GM19395 (cell line): ENCODE data around the gene JRKL.
A peak's percentile ranks its signal among the peaks of the same experiment; 100 is the strongest.

Experiments
- ATAC-seq: cut with Tn5 transposase; IDR thresholded peaks from one replicate; pipeline ENCODE4 v1.9.1; 2021; ENCODE audit warnings: mild to moderate bottlenecking, moderate library complexity; ENCODE audit not compliant: unreplicated experiment

JRKL gene

DNA sequence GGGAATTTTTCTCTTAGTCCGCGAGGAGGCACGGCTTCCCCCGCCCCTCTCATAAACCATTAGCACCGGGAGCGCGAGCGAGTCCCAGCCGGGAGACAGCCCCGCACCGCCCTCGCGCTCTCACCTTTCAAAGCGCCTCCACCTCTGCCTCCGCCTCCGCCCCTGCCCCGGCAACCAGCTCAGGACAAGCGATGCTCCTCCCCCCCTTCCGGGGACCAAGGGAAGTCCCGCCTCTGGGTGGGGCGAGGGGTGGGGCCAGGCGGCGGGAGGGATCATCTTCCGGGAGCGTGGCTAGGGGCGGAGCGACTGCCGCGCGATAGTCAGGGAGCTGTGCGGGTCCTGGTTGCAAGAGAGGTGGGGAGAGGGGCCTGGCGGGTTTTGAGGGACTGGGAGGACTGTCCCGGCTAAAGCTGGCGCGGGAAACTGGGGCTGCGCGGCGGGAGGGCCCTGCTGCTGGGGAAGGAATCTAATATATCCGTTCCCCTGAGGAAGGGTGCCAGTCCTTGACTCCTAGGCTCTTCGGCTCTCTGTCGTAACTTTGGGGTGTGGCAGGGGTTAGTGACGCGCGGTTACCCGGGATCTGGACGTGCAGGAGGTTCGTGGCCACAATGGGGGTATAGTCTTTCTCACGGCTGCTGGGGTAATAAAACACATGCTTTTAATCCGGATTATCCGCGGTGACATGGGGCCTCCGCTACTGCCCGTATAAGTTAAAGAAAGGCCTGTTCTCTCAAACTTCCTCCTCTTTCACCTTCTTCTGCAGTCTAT is at the start of gene JRKL, which contains the start of gene CCDC82:
JRKL (plus strand) TSS at position 294 of the 768 bp plus-strand sequence. CDS start 637 bp downstream, outside the sequence.
CCDC82 (minus strand) TSS at position 193 of the 768 bp plus-strand sequence. CDS start 5,165 bp downstream, outside the sequence.
- peak; percentile 92 for ATAC-seq

DNA sequence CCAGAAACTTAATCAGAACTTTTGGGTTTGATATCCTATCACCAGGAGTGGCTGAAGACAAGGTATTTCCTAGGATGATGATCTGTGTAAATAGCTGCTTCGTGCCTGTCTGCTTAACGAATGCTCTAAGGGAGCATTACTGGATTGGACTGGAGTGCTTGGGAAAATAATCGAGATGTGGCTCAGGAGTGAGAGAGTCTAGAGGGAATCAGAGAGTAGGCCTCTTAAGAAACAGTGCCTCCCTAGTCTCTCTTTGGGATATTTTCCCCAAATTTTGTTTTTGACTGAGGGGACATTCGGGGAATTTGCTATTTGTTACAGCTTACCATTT is 49.3 kb upstream of the JRKL start:
- ATAC-seq = no peak

DNA sequence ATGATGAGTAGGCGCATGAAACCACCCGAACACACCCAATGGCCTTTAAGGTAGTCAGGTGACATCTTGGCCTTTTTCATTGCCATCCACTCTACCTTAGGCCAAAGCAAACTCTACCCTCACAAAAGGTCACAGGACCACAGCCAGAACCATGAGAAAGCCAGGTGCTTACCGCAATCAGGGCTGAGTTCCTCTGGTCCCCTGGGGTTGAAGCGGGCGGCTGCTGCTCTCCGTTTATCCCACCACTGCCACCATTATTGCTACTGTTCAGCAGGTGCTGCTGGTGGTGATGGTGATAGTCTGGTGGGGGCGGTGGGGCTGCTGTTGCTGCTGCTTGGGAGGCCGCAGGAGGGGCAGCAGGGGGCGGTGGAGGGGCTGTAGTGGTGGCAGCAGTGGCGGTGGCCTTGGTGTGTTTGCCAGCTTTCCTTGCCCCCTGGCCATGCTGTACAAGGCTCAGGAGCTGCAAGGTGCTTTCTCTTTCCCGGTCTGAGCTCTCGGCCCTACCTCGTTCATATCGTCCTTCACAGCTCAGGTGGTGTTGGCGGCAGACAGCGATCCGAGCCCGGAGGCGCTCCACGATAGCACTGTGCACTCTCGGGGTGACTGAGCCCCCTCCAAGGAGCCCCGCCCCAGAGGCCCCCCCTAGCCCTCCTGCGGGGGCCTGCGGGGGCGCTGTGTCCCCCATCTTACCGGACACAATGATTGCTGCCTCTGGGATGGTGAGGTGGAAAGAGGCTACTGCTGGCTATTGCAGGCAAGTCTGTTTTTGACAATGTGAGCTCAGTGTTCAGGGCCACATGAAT is 48.4 kb upstream of the JRKL start:
- ATAC-seq = peak; percentile 34

GRCh38 chr11:96342014-96342960 is 47.5 kb upstream of the JRKL start:
- no peak for ATAC-seq

DNA sequence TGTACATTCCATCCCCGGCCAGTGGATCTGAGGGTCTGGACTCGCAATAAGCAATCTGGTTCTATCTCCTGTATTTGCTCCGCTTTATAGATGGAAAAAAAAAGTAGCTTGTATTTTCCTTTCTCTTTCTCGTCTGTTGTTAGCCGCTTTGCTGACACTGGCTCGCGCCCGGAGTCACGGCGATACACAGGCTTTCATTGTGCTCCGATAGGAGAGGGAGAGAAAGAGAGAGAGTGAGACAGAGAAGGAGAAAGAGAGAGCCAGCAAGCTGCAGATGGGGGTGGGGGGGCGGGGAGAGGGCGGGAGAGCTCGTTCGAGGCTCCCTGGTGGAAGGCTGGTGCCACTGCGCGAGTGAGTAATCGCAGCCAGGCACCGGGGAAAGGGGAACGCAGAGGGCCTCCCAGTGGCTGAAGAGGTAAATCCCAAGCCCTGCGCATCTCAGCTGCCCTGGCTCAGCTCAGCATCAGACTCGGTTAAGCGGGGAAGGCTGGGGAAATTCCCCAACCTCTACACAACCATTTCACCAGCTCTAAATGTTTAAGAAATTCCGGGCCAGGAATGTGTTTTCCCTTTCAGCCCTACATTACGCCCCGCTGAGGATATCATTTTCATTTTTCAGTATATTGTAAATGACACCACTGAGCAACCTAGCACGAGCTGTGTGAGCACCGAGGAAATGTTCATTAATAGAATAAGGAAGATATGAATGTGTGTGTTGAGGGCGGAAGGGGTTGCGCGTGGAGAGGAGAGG is 46.7 kb upstream of the JRKL start, which contains the start of gene MAML2:
MAML2 (minus strand) TSS at position 235 of the 751 bp plus-strand sequence. CDS start 1,300 bp downstream, outside the sequence.
- ATAC-seq = peak; percentile 74

DNA sequence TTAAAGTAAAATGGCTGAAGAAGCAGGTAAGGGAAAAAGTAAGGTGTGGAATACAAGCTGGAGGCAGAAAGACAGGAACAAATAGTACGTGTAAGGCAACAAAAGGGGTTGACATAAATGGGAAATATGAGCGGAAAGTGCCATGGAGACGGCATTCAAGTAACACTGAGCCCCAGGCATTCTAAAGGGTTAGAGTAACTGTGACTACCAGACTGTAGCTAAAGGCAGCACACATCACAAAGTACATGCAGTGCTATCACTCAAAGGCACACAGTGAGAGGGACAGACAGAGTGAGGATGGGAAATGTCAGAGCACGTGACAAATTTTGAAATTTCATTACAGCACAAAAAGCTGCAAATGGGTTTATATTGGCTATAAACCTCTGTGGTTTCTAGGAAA is 33.0 kb upstream of the JRKL start:
- ATAC-seq = no peak

GRCh38 chr11:96357794-96358193 is 32.0 kb upstream of the JRKL start:
- ATAC-seq = peak; percentile 63

GRCh38 chr11:96358321-96358720 is 31.5 kb upstream of the JRKL start:
- peak; percentile 36 for ATAC-seq

DNA sequence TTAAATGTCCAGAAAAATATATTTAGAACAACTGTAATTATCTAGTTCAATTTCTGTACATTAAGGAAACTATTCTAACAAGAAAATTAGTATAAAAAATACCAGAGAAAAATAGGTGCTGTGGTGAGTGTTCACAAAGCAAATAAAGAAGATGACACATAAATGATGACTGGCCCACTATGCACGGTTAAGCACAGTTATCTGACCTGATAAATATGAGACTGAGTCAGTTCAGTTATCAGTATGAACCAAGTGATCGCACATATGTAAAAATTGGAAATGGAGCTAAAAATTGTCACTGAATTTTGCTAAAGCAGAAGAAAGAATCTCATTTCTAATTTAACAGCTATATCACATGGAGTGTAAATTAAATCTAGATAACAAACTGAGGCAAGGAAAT is 28.0 kb upstream of the JRKL start:
- no peak for ATAC-seq

DNA sequence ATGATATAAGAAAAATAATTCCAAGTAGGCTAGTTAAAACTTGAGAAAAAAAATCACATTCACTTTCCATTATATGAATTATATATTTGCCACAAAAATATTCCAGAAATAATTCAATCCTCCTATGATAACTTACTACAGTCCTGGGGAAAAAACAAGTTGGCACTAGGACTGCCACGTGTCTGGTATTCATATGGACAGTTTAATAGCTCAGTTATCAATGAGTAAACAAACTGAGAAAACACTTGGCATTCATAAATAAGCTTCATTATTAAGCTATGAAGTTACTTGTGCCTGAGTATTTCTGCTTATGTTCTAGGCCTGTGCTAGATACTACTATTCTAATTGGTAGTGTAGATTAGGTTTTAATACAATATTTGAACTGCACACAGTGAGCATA is 24.3 kb upstream of the JRKL start:
- no peak for ATAC-seq

DNA sequence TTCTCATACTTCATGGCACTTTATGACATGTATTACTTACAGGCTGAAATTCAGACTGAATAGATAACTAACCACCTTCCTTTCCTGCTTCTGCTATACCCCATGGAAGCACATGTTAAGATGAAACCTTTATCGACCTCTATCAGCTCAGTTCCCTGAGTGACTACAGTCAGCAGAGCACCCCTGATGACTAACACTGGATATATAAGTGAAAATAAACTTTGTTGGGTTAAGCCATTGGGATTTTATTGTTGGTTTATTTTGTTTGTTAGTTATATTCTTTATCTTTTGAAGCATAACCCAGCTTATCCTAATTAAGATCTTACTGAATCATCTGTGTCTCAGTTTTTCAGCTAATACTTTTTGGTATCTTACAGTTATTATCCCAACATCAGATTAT is 23.8 kb upstream of the JRKL start:
- ATAC-seq = no peak

GRCh38 chr11:96367342-96367741 is 22.5 kb upstream of the JRKL start:
- ATAC-seq = no peak

GRCh38 chr11:96373826-96374225 is 16.0 kb upstream of the JRKL start:
- ATAC-seq = no peak

- no peak for ATAC-seq
Observed at GRCh38 chr11:96376796-96377195, 13.0 kb upstream of the JRKL start.

- no peak for ATAC-seq
Observed at GRCh38 chr11:96384156-96384555, 5.7 kb upstream of the JRKL start.

DNA sequence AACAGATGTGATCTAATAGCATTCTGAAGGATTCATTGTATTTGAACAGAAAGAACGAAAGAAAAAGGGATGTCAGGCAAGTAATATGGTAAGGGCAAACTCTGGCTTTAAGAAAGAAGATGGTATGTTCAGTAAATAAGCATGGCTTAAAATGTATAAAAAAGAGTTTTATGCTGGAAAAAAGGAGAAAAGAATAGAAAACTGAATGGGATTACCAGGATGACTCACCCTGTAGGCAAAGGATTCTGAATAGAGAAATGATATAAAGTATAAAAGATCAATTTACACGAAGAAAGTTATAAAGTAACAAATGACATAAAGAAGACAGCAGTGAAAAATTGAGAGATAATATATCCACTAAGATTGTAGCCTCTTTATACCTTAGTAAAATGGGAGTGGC is 4.6 kb upstream of the JRKL start:
- ATAC-seq = no peak

GRCh38 chr11:96388891-96389719 is 708 bp upstream of the JRKL start:
- peak; percentile 69 for ATAC-seq

GRCh38 chr11:96390488-96390792 is 627 bp downstream of the JRKL start:
- ATAC-seq = peak; percentile 2

DNA sequence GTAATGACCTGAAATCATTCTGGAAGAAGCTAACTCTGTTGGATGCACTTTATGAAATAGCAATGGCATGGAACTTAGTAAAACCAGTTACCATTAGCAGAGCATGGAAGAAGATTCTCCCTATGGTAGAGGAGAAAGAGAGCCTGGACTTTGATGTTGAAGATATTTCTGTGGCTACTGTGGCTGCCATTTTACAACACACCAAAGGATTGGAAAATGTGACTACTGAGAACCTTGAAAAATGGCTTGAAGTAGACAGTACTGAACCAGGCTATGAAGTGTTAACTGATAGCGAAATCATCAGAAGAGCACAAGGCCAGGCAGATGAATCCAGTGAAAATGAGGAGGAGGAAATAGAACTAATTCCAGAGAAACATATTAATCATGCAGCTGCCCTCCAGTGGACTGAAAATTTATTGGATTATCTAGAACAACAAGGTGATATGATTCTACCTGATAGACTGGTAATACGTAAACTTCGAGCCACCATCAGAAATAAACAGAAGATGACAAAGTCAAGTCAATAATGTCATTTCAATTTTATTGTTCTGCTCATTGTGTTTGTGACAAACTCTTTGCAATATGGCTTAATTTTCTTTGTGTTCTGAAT is 2.0 kb downstream of the JRKL start:
- ATAC-seq = no peak
